Activated B cell treated with CpG ODN at 0.5 μM for 24 hours (primary cell): ENCODE results near the gene CADM4. TPM values are rescaled to one million over a fixed set of nuclear protein-coding genes. Genes with fewer than 3 reads are reported as not detected.
"Not testable (repeated sequence)": the region's sequence is repeated elsewhere in the genome, so short reads cannot be mapped to it uniquely, and the experiment has no call there.

Experiments
- ATAC-seq: fragments of 200-7000 bp; cut with Tn5 transposase; one replicate; pipeline ENCODE4 v1.10.0; 2021; ENCODE audit warnings: low read depth, mild to moderate bottlenecking, moderate library complexity
- CTCF ChIA-PET: fragments of 350-600 bp; sonication (Branson Sonifier 250); formaldehyde crosslinking; loops from one replicate; lab custom pipeline; 2021; ENCODE audit warnings: antibody characterized with exemption; lab: Charles Lee
- POLR2A ChIA-PET: fragments of 350-600 bp; sonication (Branson Sonifier 250); formaldehyde crosslinking; loops from one replicate; lab custom pipeline; 2021; ENCODE audit warnings: antibody characterized with exemption; lab: Charles Lee
- DNase-seq: peaks from one replicate; pipeline ENCODE4 v3.0.0; 2022
- H3K27ac Mint-ChIP-seq: one replicate; pipeline ENCODE4 v1.8.0; 2020; ENCODE audit warnings: mixed read lengths
- H3K27me3 Mint-ChIP-seq: one replicate; pipeline ENCODE4 v1.8.0; 2021; ENCODE audit warnings: mixed read lengths
- H3K36me3 Mint-ChIP-seq: one replicate; pipeline ENCODE4 v1.8.0; 2021; ENCODE audit warnings: low read depth, mixed read lengths
- H3K4me1 Mint-ChIP-seq: one replicate; pipeline ENCODE4 v1.8.0; 2021; ENCODE audit warnings: mixed read lengths
- H3K4me3 Mint-ChIP-seq: one replicate; pipeline ENCODE4 v1.8.0; 2020; ENCODE audit warnings: mild to moderate bottlenecking, mixed read lengths
- H3K9me3 Mint-ChIP-seq: one replicate; pipeline ENCODE4 v1.8.0; 2020; ENCODE audit warnings: mixed read lengths
- CTCF ChIP-seq: fragments of 200-600 bp; IDR thresholded peaks from one replicate; pipeline ENCODE4 v1.8.0; 2022; ENCODE audit warnings: antibody characterized with exemption, mild to moderate bottlenecking
- intact Hi-C: fragments of 100-400 bp; cut with micrococcal nuclease; formaldehyde crosslinking; loops from one replicate; pipeline ENCODE4 v1.15.1; 2024
- total RNA-seq: library from RNA; stranded (reverse); gene quantifications from 2 replicates; pipeline ENCODE4 v1.2.3, GENCODE V29; 2022

Gene CADM4
- total RNA-seq, 1 donor from 2014 or later = not detected

GRCh38 chr19:43605875-43606568, 33.6 kb downstream of the CADM4 start:
- TF ChIP-seq CTCF = no peak
- ChIA-PET POLR2A (interaction anchor here (0.5 to 0.7 kb wide), 3 partner anchors 10 to 1178 kb away, joined by 3 to 5 read pairs (median 3); no protein-coding TSS in a partner anchor), CTCF (interaction anchor here (1.1 kb wide), 1 partner anchor 204 kb away, joined by 3 read pairs; no protein-coding TSS in a partner anchor)
- Mint-ChIP-seq H3K27ac (no peak overlapping the region), H3K4me3 (no peak overlapping the region), H3K36me3 (peaks cover 29% of the 10 kb centered on the region), H3K27me3 (no peaks in the 10 kb centered on the region), H3K9me3 (no peaks in the 10 kb centered on the region), H3K4me1 (peaks cover 24% of the 10 kb centered on the region)
- ATAC-seq = no peak
- intact Hi-C loops = no loop called here
- no peak for DNase-seq

GRCh38 chr19:43600326-43600725, 39.3 kb downstream of the CADM4 start:
- POLR2A ChIA-PET, ATAC-seq, H3K9me3 Mint-ChIP-seq, DNase-seq, intact Hi-C loops, H3K27me3 Mint-ChIP-seq, H3K4me3 Mint-ChIP-seq, H3K27ac Mint-ChIP-seq: not testable (repeated sequence)
- Mint-ChIP-seq H3K36me3 (peaks cover 42% of the 10 kb centered on the region), H3K4me1 (peaks cover 47% of the 10 kb centered on the region)
- CTCF ChIA-PET = interaction anchor here (1.2 kb wide), 1 partner anchor 68 kb away, joined by 3 read pairs; no protein-coding TSS in a partner anchor

- Mint-ChIP-seq H3K27ac (no peak overlapping the region), H3K36me3 (peaks cover 44% of the 10 kb centered on the region), H3K27me3 (no peaks in the 10 kb centered on the region), H3K4me1 (peaks cover 46% of the 10 kb centered on the region), H3K4me3 (no peak overlapping the region), H3K9me3 (no peaks in the 10 kb centered on the region)
- POLR2A ChIA-PET = interaction anchor here (0.6 kb wide), 1 partner anchor 19 kb away, joined by 7 read pairs; no protein-coding TSS in a partner anchor
- TF ChIP-seq CTCF = no peak
- CTCF ChIA-PET = interaction anchor here (1.2 kb wide), 1 partner anchor 69 kb away, joined by 3 read pairs; no protein-coding TSS in a partner anchor
- intact Hi-C loops = loop anchor here (5.0 to 10.0 kb wide), 2 partner anchors 38 to 185 kb away; partner anchors contain the start of genes CADM4 and KCNN4
- DNase-seq (no peak), ATAC-seq (no peak)
Observed at GRCh38 chr19:43599635-43600295, 39.9 kb downstream of the CADM4 start.

- DNase-seq (no peak), ATAC-seq (no peak)
- Mint-ChIP-seq H3K9me3 (no peaks in the 10 kb centered on the region), H3K27me3 (no peaks in the 10 kb centered on the region), H3K4me1 (peaks cover 39% of the 10 kb centered on the region), H3K27ac (no peak overlapping the region), H3K36me3 (peaks cover 49% of the 10 kb centered on the region), H3K4me3 (no peak overlapping the region)
- TF ChIP-seq CTCF = no peak
- intact Hi-C loops = loop anchor here (5.0 to 10.0 kb wide), 2 partner anchors 39 to 186 kb away; partner anchors contain the start of genes CADM4 and KCNN4
- CTCF ChIA-PET = no interaction called here
- POLR2A ChIA-PET = no interaction called here
Observed at GRCh38 chr19:43598445-43599240, 41.0 kb downstream of the CADM4 start.

GRCh38 chr19:43597876-43598275, 41.8 kb downstream of the CADM4 start:
- ChIA-PET CTCF (interaction anchor here (0.7 to 5.4 kb wide), 2 partner anchors 41 to 148 kb away, joined by 4 to 92 read pairs; no protein-coding TSS in a partner anchor), POLR2A (interaction anchor here (2.6 kb wide), 1 partner anchor 156 kb away, joined by 12 read pairs; the partner anchor contains the start of gene SMG9)
- Mint-ChIP-seq H3K9me3 (no peaks in the 10 kb centered on the region), H3K27me3 (no peaks in the 10 kb centered on the region), H3K4me1 (peaks cover 42% of the 10 kb centered on the region), H3K27ac (peak overlapping the region; percentile 98), H3K36me3 (peaks cover 54% of the 10 kb centered on the region), H3K4me3 (peak overlapping the region; percentile 98)
- TF ChIP-seq CTCF = no peak
- DNase-seq (no peak), ATAC-seq (no peak)
- intact Hi-C loops = loop anchor here (5.0 to 10.0 kb wide), 2 partner anchors 39 to 187 kb away; partner anchors contain the start of genes CADM4 and KCNN4
